GM23338 (cell line): Measurements from ENCODE around the gene CDC26. TPM values are rescaled to one million over a fixed set of nuclear protein-coding genes. Genes with fewer than 3 reads are reported as not detected.
"Not testable (repeated sequence)": the region's sequence is repeated elsewhere in the genome, so short reads cannot be mapped to it uniquely, and the experiment has no call there.

Source experiments
- ATAC-seq: fragments of 200-7000 bp; cut with Tn5 transposase; 3 replicates; pipeline ENCODE4 v1.9.1; 2020
- DNase-seq: peaks from one replicate; pipeline ENCODE4 v3.0.0-alpha.2; 2015; ENCODE audit warnings: low spot score
- H2AFZ ChIP-seq: fragments of 200-600 bp; sonication (generic); 2 replicates; pipeline ENCODE4 v1.8.0; 2016; ENCODE audit warnings: antibody characterized with exemption, mild to moderate bottlenecking, moderate library complexity
- H3F3A ChIP-seq: fragments of 200-600 bp; sonication (generic); replicated peaks from 2 replicates; pipeline ENCODE4 v1.8.0; 2017; ENCODE audit warnings: antibody characterized with exemption, mixed run types, low read depth
- H3K27ac ChIP-seq: fragments of 200-600 bp; sonication (generic); 2 replicates; pipeline ENCODE4 v1.6.1; 2016; ENCODE audit warnings: low read depth
- H3K27me3 ChIP-seq: fragments of 200-600 bp; sonication (generic); 2 replicates; pipeline ENCODE4 v1.8.0; 2016; ENCODE audit warnings: mild to moderate bottlenecking, mixed run types, moderate library complexity; ENCODE audit not compliant: insufficient read depth
- H3K36me3 ChIP-seq: fragments of 200-600 bp; sonication (generic); 2 replicates; pipeline ENCODE4 v1.8.0; 2016; ENCODE audit warnings: mild to moderate bottlenecking; ENCODE audit not compliant: insufficient read depth
- H3K4me1 ChIP-seq: fragments of 200-600 bp; sonication (generic); 2 replicates; pipeline ENCODE4 v1.8.0; 2016; ENCODE audit warnings: mild to moderate bottlenecking, moderate library complexity; ENCODE audit not compliant: insufficient read depth
- H3K4me2 ChIP-seq: fragments of 200-600 bp; sonication (generic); 2 replicates; pipeline ENCODE4 v1.7.1; 2017; ENCODE audit warnings: mixed run types
- H3K4me3 ChIP-seq: fragments of 200-600 bp; sonication (generic); 2 replicates; pipeline ENCODE4 v1.6.1; 2016; ENCODE audit warnings: mixed run types
- H3K79me2 ChIP-seq: fragments of 200-600 bp; sonication (generic); replicated peaks from 2 replicates; pipeline ENCODE4 v1.8.0; 2017; ENCODE audit warnings: mild to moderate bottlenecking; ENCODE audit not compliant: insufficient read depth
- H3K9me2 ChIP-seq: fragments of 200-600 bp; sonication (generic); 2 replicates; pipeline ENCODE4 v1.8.0; 2017; ENCODE audit not compliant: insufficient read depth
- H4K20me1 ChIP-seq: fragments of 200-600 bp; sonication (generic); replicated peaks from 2 replicates; pipeline ENCODE4 v1.8.0; 2017; ENCODE audit warnings: mild to moderate bottlenecking; ENCODE audit not compliant: insufficient read depth
- H3K27ac Mint-ChIP-seq: 2 replicates; pipeline ENCODE4 v1.8.0; 2020; ENCODE audit warnings: inconsistent platforms, mild to moderate bottlenecking, moderate library complexity, mixed read lengths
- H3K27me3 Mint-ChIP-seq: 3 replicates; pipeline ENCODE4 v1.8.0; 2022; ENCODE audit warnings: low read depth, mild to moderate bottlenecking, moderate library complexity, mixed read lengths, inconsistent platforms; ENCODE audit not compliant: insufficient read depth, poor library complexity
- H3K36me3 Mint-ChIP-seq: 3 replicates; pipeline ENCODE4 v1.8.0; 2021; ENCODE audit warnings: low read depth, mild to moderate bottlenecking, inconsistent platforms, moderate library complexity, mixed read lengths
- H3K4me1 Mint-ChIP-seq: 3 replicates; pipeline ENCODE4 v1.8.0; 2020; ENCODE audit warnings: mild to moderate bottlenecking, inconsistent platforms, mixed read lengths
- H3K4me3 Mint-ChIP-seq: 3 replicates; pipeline ENCODE4 v1.8.0; 2021; ENCODE audit warnings: moderate library complexity, mild to moderate bottlenecking, inconsistent platforms, mixed read lengths
- H3K9me3 Mint-ChIP-seq: 3 replicates; pipeline ENCODE4 v1.8.0; 2020; ENCODE audit warnings: moderate library complexity, mild to moderate bottlenecking, inconsistent platforms, mixed read lengths
- CTCF ChIP-seq, 2 experiments: fragments of 200-600 bp in 1 of 2; sonication (generic) in 1 of 2; conservative IDR thresholded peaks; 2 replicates each; pipeline versions ENCODE4 v1.5.1 to v1.6.1; 2016 to 2017; ENCODE audit warnings: antibody characterized with exemption in 2 of 2, low read depth in 2 of 2, mild to moderate bottlenecking in 2 of 2, moderate library complexity in 1 of 2
- ETS1 ChIP-seq: IDR thresholded peaks from 2 replicates; pipeline ENCODE4 v1.6.1; 2016; ENCODE audit warnings: antibody characterized with exemption
- EZH2 ChIP-seq: fragments of 200-600 bp; sonication (generic); IDR thresholded peaks from one replicate; pipeline ENCODE4 v1.8.0; 2017; ENCODE audit warnings: antibody characterized with exemption, mild to moderate bottlenecking, low read depth; ENCODE audit not compliant: unreplicated experiment
- EZH2phosphoT487 ChIP-seq: fragments of 200-600 bp; sonication (generic); IDR thresholded peaks from one replicate; pipeline ENCODE4 v1.8.1; 2018; ENCODE audit warnings: antibody characterized with exemption; ENCODE audit not compliant: unreplicated experiment
- JUNB ChIP-seq: IDR thresholded peaks from one replicate; pipeline ENCODE4 v1.6.1; 2016; ENCODE audit warnings: antibody characterized with exemption; ENCODE audit not compliant: unreplicated experiment
- NANOG ChIP-seq: IDR thresholded peaks from 2 replicates; pipeline ENCODE4 v1.6.1; 2016; ENCODE audit warnings: antibody characterized with exemption, borderline replicate concordance
- POLR2AphosphoS5 ChIP-seq: IDR thresholded peaks from 2 replicates; pipeline ENCODE4 v1.6.1; 2016; ENCODE audit warnings: antibody characterized with exemption, low read depth
- REST ChIP-seq: IDR thresholded peaks from one replicate; pipeline ENCODE4 v1.6.1; 2018; ENCODE audit warnings: antibody characterized with exemption; ENCODE audit not compliant: unreplicated experiment
- STAT1 ChIP-seq: IDR thresholded peaks from one replicate; pipeline ENCODE4 v1.6.1; 2016; ENCODE audit warnings: antibody characterized with exemption; ENCODE audit not compliant: unreplicated experiment
- ZNF114 ChIP-seq: fragments of 250-450 bp; sonication (Bioruptor Pico); IDR thresholded peaks from 2 replicates; pipeline ENCODE4 v1.5.0; 2020; ENCODE audit warnings: mild to moderate bottlenecking, moderate library complexity
- ZNF331 ChIP-seq: fragments of 250-450 bp; sonication (Bioruptor Pico); IDR thresholded peaks from 2 replicates; pipeline ENCODE4 v1.5.0; 2020; ENCODE audit warnings: low read depth, mild to moderate bottlenecking, moderate library complexity
- polyA plus RNA-seq: library from polyadenylated mRNA; unstranded; fragments of >200 nt; fragmentation: Nextera tagmentation; extraction: Ambion mirVana; gene quantifications from 2 replicates; pipeline ENCODE4 v1.2.1, GENCODE V29; 2016
- total RNA-seq: library from RNA; depleted of rRNA; stranded (reverse); fragments of >200 nt; shearing (Covaris generic); gene quantifications from 2 replicates; pipeline ENCODE4 v1.2.3, GENCODE V29; 2014

The CDC26 gene
- total and polyA plus RNA-seq, 2 experiments from 2014 or later: 34.9 to 112 TPM

DNA sequence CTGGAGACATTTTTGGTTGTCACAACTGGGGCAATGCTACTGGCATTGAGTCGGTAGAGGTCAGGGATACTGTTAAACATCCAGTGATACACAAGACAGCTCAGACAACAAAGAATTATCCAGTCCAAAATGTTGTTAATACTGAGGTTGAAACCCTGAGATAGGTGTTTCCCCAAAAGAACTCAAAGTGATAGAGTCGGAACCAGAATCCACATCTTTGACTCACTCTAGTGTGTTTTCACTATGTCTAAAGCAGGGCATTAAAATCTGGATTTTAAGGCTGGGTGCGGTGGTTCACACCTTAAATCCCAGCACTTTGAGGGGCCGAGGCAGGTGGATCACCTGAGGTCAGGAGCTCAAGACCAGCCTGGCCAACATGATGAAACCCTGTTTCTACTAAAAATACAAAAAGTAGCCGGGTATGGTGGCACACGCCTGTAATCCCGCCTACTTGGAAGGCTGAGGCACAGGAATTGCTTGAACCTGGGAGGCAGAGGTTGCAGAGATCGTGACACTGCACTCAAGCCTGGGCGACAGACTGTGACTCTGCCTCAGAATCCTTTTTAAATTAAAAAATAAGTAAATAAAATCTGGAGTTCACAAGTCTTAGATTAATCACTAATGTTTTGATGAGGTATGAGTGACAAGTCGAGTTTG lies 37.0 kb downstream of the CDC26 start (continued):
- TF ChIP-seq REST (no peak), ZNF114 (CRISPR knock-in tag) (no peak), STAT1 (no peak), ETS1 (no peak), EZH2 (no peak), EZH2phosphoT487 (no peak), ZNF331 (no peak)

GRCh38 chr9:113237026-113237425 lies 38.3 kb downstream of the CDC26 start:
- peaks cover 4% of the 10 kb centered on the region for H4K20me1 ChIP-seq
- no peak overlapping the region for H3K4me2 ChIP-seq
- H2AFZ ChIP-seq: no peak overlapping the region
- Mint-ChIP-seq H3K27ac (no peak overlapping the region), H3K36me3 (no peaks in the 10 kb centered on the region), H3K27me3 (peaks cover 2% of the 10 kb centered on the region), H3K9me3 (no peaks in the 10 kb centered on the region), H3K4me1 (no peaks in the 10 kb centered on the region), H3K4me3 (no peak overlapping the region)
- no peaks in the 10 kb centered on the region for H3K79me2 ChIP-seq
- no peaks in the 10 kb centered on the region for H3F3A ChIP-seq
- ATAC-seq (no peak), DNase-seq (no peak)
- no peaks in the 10 kb centered on the region for H3K27me3 ChIP-seq
- H3K9me2 ChIP-seq: no peaks in the 10 kb centered on the region
- no peaks in the 10 kb centered on the region for H3K36me3 ChIP-seq
- no peak overlapping the region for H3K27ac ChIP-seq
- H3K4me3 ChIP-seq: no peak overlapping the region
- no peak for TF ChIP-seq STAT1
- no peak for TF ChIP-seq JUNB
- TF ChIP-seq EZH2: no peak
- no peak for TF ChIP-seq NANOG
- TF ChIP-seq CTCF (conservative IDR thresholded peaks at IDR 0.05; ENCODE audit: low read depth in 2 of 2): no peak
- no peak for TF ChIP-seq REST
- no peak for TF ChIP-seq EZH2phosphoT487
- TF ChIP-seq POLR2AphosphoS5: no peak
- TF ChIP-seq ZNF114 (CRISPR knock-in tag): no peak
- no peak for TF ChIP-seq ETS1
- H3K4me1 ChIP-seq: no peaks in the 10 kb centered on the region

DNA sequence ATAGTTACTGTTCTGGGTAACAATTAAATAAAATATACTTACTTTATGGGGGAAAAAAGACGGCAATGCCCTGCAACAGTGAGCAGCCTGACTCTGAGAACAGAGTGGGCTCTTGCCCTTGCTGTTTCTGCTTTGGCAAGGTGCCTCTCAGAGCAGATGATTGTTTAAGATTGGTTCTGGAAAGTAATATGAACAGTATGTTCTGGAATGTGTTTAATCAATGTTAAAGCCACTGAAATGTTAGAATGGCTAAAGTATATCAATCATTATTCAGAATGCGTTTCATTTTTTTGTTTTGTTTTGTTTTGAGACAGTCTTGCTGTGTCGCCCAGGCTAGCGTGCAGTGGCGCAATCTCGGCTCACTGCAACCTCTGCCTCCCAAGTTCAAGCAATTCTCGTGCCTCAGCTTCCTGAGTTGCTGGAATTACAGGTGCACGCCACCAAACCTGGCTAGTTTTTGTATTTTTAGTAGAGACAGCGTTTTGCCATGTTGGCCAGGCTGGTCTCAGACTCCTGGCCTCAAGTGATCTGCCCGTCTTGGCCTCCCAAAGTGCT lies 39.6 kb downstream of the CDC26 start:
- not testable (repeated sequence) for H2AFZ ChIP-seq, H3K79me2 ChIP-seq, H3K27me3 ChIP-seq, H3K4me3 ChIP-seq, H3K9me3 Mint-ChIP-seq, H3K4me1 ChIP-seq, H3F3A ChIP-seq, DNase-seq, H3K27ac ChIP-seq, H3K36me3 Mint-ChIP-seq, H4K20me1 ChIP-seq, H3K27ac Mint-ChIP-seq, H3K27me3 Mint-ChIP-seq, H3K4me2 ChIP-seq, H3K4me3 Mint-ChIP-seq, ATAC-seq, H3K4me1 Mint-ChIP-seq, H3K9me2 ChIP-seq, H3K36me3 ChIP-seq
